H1 (cell line): ENCODE data around the gene NPIPB8. TPM values are rescaled to one million over a fixed set of nuclear protein-coding genes. Genes with fewer than 3 reads are reported as not detected.
"Not testable (repeated sequence)": the region's sequence is repeated elsewhere in the genome, so short reads cannot be mapped to it uniquely, and the experiment has no call there.

ENCODE experiments used
- CTCF ChIA-PET: fragments of 300-600 bp; sonication (Branson Sonifier 250); formaldehyde crosslinking; loops from one replicate; lab custom pipeline; 2021; ENCODE audit not compliant: partially characterized antibody; lab: Charles Lee
- POLR2A ChIA-PET: fragments of 300-600 bp; sonication (Branson Sonifier 250); formaldehyde crosslinking; loops from one replicate; lab custom pipeline; 2021; ENCODE audit warnings: inconsistent platforms; ENCODE audit not compliant: partially characterized antibody; lab: Charles Lee
- DNase-seq, 2 experiments: peaks; one replicate each; pipeline versions ENCODE4 v3.0.0 to v3.0.0-alpha.2; 2010 to 2022; ENCODE audit warnings: low spot score in 2 of 2, low read depth in 1 of 2, mixed read lengths in 1 of 2
- FAIRE-seq: peaks from 2 replicates; lab custom pipeline; 2011; peaks lifted over from hg19 to GRCh38; lab: Jason Lieb, UNC
- H2AFZ ChIP-seq: 2 replicates; pipeline ENCODE4 v1.8.1; 2012; ENCODE audit warnings: low read length, inconsistent platforms
- H2AK5ac ChIP-seq: 2 replicates; pipeline ENCODE4 v1.6.1; 2013; ENCODE audit warnings: low read depth, low read length
- H2BK120ac ChIP-seq: replicated peaks from 2 replicates; pipeline ENCODE3; 2013; ENCODE audit warnings: low read depth, low read length, inconsistent platforms
- H2BK12ac ChIP-seq: 2 replicates; pipeline ENCODE4 v1.6.1; 2013; ENCODE audit warnings: low read depth, low read length
- H2BK15ac ChIP-seq: 2 replicates; pipeline ENCODE4 v1.6.1; 2013; ENCODE audit warnings: low read length
- H2BK20ac ChIP-seq: 2 replicates; pipeline ENCODE4 v1.6.1; 2013; ENCODE audit warnings: low read length
- H2BK5ac ChIP-seq: 2 replicates; pipeline ENCODE4 v1.6.1; 2013; ENCODE audit warnings: low read depth, low read length
- H3K14ac ChIP-seq: 2 replicates; pipeline ENCODE4 v1.6.1; 2013; ENCODE audit warnings: inconsistent platforms; ENCODE audit not compliant: insufficient read length
- H3K18ac ChIP-seq: 2 replicates; pipeline ENCODE4 v1.6.1; 2013; ENCODE audit warnings: low read length; ENCODE audit errors: extremely low read depth
- H3K23ac ChIP-seq: 2 replicates; pipeline ENCODE4 v1.6.1; 2013; ENCODE audit warnings: inconsistent platforms; ENCODE audit not compliant: insufficient read length
- H3K23me2 ChIP-seq: 2 replicates; pipeline ENCODE4 v1.6.1; 2013; ENCODE audit warnings: low read depth, low read length
- H3K27ac ChIP-seq: 2 replicates; pipeline ENCODE4 v1.6.1; 2011; ENCODE audit warnings: low read depth, low read length, inconsistent platforms
- H3K27me3 ChIP-seq, 4 experiments: replicated peaks in 1 of 4; 1 replicate in 1 of 4; 2 replicates in 3 of 4; pipeline versions ENCODE4 v1.6.1 to v1.8.1; 2011 to 2013; ENCODE audit warnings: low read length in 3 of 4, mild to moderate bottlenecking in 3 of 4, inconsistent platforms in 2 of 4, mixed read lengths in 2 of 4, moderate library complexity in 1 of 4; ENCODE audit not compliant: control insufficient read depth in 3 of 4, insufficient read depth in 3 of 4; ENCODE audit errors: extremely low read depth in 1 of 4
- H3K36me3 ChIP-seq, 4 experiments: 2 replicates each; pipeline versions ENCODE4 v1.6.1 to v1.8.1; 2011 to 2013; ENCODE audit warnings: mild to moderate bottlenecking in 4 of 4, low read length in 3 of 4, moderate library complexity in 2 of 4, control low read depth in 1 of 4, inconsistent platforms in 1 of 4; ENCODE audit not compliant: insufficient read depth in 4 of 4, control insufficient read depth in 2 of 4
- H3K4ac ChIP-seq: replicated peaks from 2 replicates; pipeline ENCODE3; 2013; ENCODE audit warnings: low read length, low read depth, mixed read lengths, inconsistent platforms; ENCODE audit not compliant: insufficient read length
- H3K4me1 ChIP-seq, 4 experiments: replicated peaks in 1 of 4; 1 replicate in 1 of 4; 2 replicates in 3 of 4; pipeline versions ENCODE4 v1.6.1 to v1.8.1; 2011 to 2013; ENCODE audit warnings: low read length in 3 of 4, inconsistent platforms in 2 of 4, mixed read lengths in 1 of 4; ENCODE audit not compliant: insufficient read depth in 4 of 4, control insufficient read depth in 3 of 4
- H3K4me2 ChIP-seq, 2 experiments: 2 replicates each; pipeline versions ENCODE4 v1.6.1 to v1.8.1; 2011 to 2013; ENCODE audit warnings: low read depth in 2 of 2, low read length in 2 of 2, control low read depth in 1 of 2, inconsistent platforms in 1 of 2, mild to moderate bottlenecking in 1 of 2; ENCODE audit not compliant: insufficient read depth in 1 of 2
- H3K4me3 ChIP-seq, 4 experiments: fragments of 200-600, 300-600 bp in 1 of 4; sonication (generic), shearing (Covaris generic), sonication (Bioruptor Twin) in 1 of 4; 2 replicates each; pipeline versions ENCODE4 v1.5.1 to v1.8.1; 2011 to 2016; ENCODE audit warnings: low read length in 4 of 4, low read depth in 3 of 4, control low read depth in 2 of 4, inconsistent platforms in 2 of 4, mild to moderate bottlenecking in 2 of 4, mixed read lengths in 1 of 4, moderate library complexity in 1 of 4; ENCODE audit not compliant: insufficient read depth in 2 of 4; ENCODE audit errors: extremely low read depth in 1 of 4
- H3K56ac ChIP-seq: replicated peaks from 2 replicates; pipeline ENCODE3; 2013; ENCODE audit warnings: low read depth, mild to moderate bottlenecking, mixed read lengths, low read length, inconsistent platforms; ENCODE audit not compliant: insufficient read length
- H3K79me1 ChIP-seq: 2 replicates; pipeline ENCODE4 v1.6.1; 2013; ENCODE audit warnings: low read depth, low read length, control low read depth
- H3K79me2 ChIP-seq, 2 experiments: 2 replicates each; pipeline versions ENCODE4 v1.6.1 to v1.8.1; 2012 to 2013; ENCODE audit warnings: low read length in 2 of 2, mild to moderate bottlenecking in 2 of 2, inconsistent platforms in 1 of 2; ENCODE audit not compliant: insufficient read depth in 2 of 2, control insufficient read depth in 1 of 2
- H3K9ac ChIP-seq, 4 experiments: replicated peaks in 1 of 4; 1 replicate in 1 of 4; 2 replicates in 3 of 4; pipeline versions ENCODE4 v1.6.1 to v1.8.1; 2011 to 2013; ENCODE audit warnings: low read depth in 3 of 4, low read length in 3 of 4, control low read depth in 2 of 4, mild to moderate bottlenecking in 2 of 4, moderate library complexity in 2 of 4, inconsistent platforms in 1 of 4; ENCODE audit errors: extremely low read depth in 1 of 4
- H3K9me3 ChIP-seq, 2 experiments: 2 replicates each; pipeline versions ENCODE4 v1.6.1 to v1.8.1; 2012 to 2013; ENCODE audit warnings: mild to moderate bottlenecking in 2 of 2, moderate library complexity in 2 of 2, control low read depth in 1 of 2, inconsistent platforms in 1 of 2, low read depth in 1 of 2, low read length in 1 of 2, mixed read lengths in 1 of 2; ENCODE audit not compliant: insufficient read depth in 2 of 2
- H4K20me1 ChIP-seq, 2 experiments: replicated peaks in 1 of 2; 2 replicates each; pipeline versions ENCODE3 to v1.8.1; 2011 to 2013; ENCODE audit warnings: inconsistent platforms in 2 of 2, low read length in 2 of 2, mild to moderate bottlenecking in 1 of 2; ENCODE audit not compliant: insufficient read depth in 2 of 2, control insufficient read depth in 1 of 2
- H4K5ac ChIP-seq: 2 replicates; pipeline ENCODE4 v1.6.1; 2013; ENCODE audit warnings: low read length, low read depth, mixed read lengths, inconsistent platforms; ENCODE audit not compliant: insufficient read length
- H4K8ac ChIP-seq: 2 replicates; pipeline ENCODE4 v1.8.0; 2013; ENCODE audit warnings: mild to moderate bottlenecking, moderate library complexity, low read length, inconsistent platforms; ENCODE audit not compliant: insufficient read depth; ENCODE audit errors: extremely low read depth
- H4K91ac ChIP-seq: replicated peaks from 2 replicates; pipeline ENCODE3; 2013; ENCODE audit warnings: low read length, mixed read lengths, inconsistent platforms; ENCODE audit not compliant: insufficient read length
- CBX8 ChIP-seq: fragments of 300-800, 300-1000 bp; sonication (generic); IDR thresholded peaks from 2 replicates; pipeline ENCODE4 v1.7.1; 2016; ENCODE audit warnings: low read depth, low read length, borderline replicate concordance
- EP300 ChIP-seq, 2 experiments: IDR thresholded peaks; 1 replicate in 1 of 2; 2 replicates in 1 of 2; pipeline ENCODE4 v1.6.1; 2011 to 2012; ENCODE audit warnings: low read depth in 2 of 2, low read length in 2 of 2, mild to moderate bottlenecking in 2 of 2, borderline replicate concordance in 1 of 2, inconsistent platforms in 1 of 2, moderate library complexity in 1 of 2
- EZH2 ChIP-seq: fragments of 200-600 bp; sonication (generic); IDR thresholded peaks from 2 replicates; pipeline ENCODE4 v1.7.1; 2012; ENCODE audit warnings: low read depth, mild to moderate bottlenecking, moderate library complexity, low read length, inconsistent platforms; ENCODE audit not compliant: severe bottlenecking
- MAX ChIP-seq: IDR thresholded peaks from 2 replicates; pipeline ENCODE4 v1.6.1; 2012; ENCODE audit warnings: inconsistent platforms
- NANOG ChIP-seq: IDR thresholded peaks from 2 replicates; pipeline ENCODE4 v1.6.1; 2011; ENCODE audit warnings: low read length, low read depth, mild to moderate bottlenecking, inconsistent platforms; ENCODE audit not compliant: insufficient read depth, poor library complexity, severe bottlenecking
- USF2 ChIP-seq: IDR thresholded peaks from 2 replicates; pipeline ENCODE4 v1.6.1; 2011; ENCODE audit warnings: low read length, improper control_type of control experiment
- WGBS, 2 experiments: shearing (Covaris generic) in 1 of 2; methylation state at CpG; one replicate each; pipeline versions ENCODE4 v1.1.6 to v1.1.7; 2013 to 2015; ENCODE audit warnings: low lambda C conversion rate in 2 of 2, mixed read lengths in 2 of 2, inconsistent platforms in 1 of 2, low coverage in 1 of 2, missing lambda C conversion rate in 1 of 2; ENCODE audit not compliant: insufficient replicate concordance in 2 of 2, insufficient coverage in 1 of 2, insufficient read length in 1 of 2; ENCODE audit errors: extremely low coverage in 1 of 2, missing lambda C conversion rate in 1 of 2; 5-methylcytosine and 5-hydroxymethylcytosine counted together
- polyA plus RNA-seq, 7 experiments: library from polyadenylated mRNA; depleted of rRNA in 3 of 7; stranded (reverse) in 5 of 7; unstranded in 2 of 7; fragments of >200 nt in 5 of 7; fragments of 200-250 nt in 2 of 7; gene quantifications; 1 replicate in 5 of 7; 2 replicates in 1 of 7; 4 replicates in 1 of 7; pipeline versions ENCODE4 v1.2.1 to v1.2.3, GENCODE V29; 2011 to 2013; ENCODE audit warnings: missing spikeins in 2 of 7, mixed read lengths in 2 of 7
- total RNA-seq: library from RNA; stranded (reverse); fragmentation: NEBNext Ultra II Directional; extraction: Animal tissue kit (Norgen Biotek cat#: 25700); gene quantifications from 2 replicates; pipeline ENCODE4 v1.2.1, GENCODE V29; 2021

NPIPB8 gene
- total and polyA plus RNA-seq, 2 of the 8 experiments (the other 6 are each of a cell fraction or from before 2014, with no cell fraction given) = 0.05 TPM; not detected in 1

GRCh38 chr16:28607116-28607623 is 30.7 kb upstream of the NPIPB8 start (continued):
- TF ChIP-seq EZH2 (no peak), CBX8 (no peak), USF2 (no peak), EP300 (IDR thresholded peaks at IDR 0.05; ENCODE audit: borderline replicate concordance in 1 of 2, low read depth in 2 of 2, low read length in 2 of 2) (no peak), MAX (no peak), NANOG (no peak)

GRCh38 chr16:28607681-28608495 is 30.0 kb upstream of the NPIPB8 start:
- H4K20me1 ChIP-seq, H2BK15ac ChIP-seq: not testable (repeated sequence)
- CTCF ChIA-PET = interaction anchor here (0.8 to 1.0 kb wide), 2 partner anchors 9 to 17 kb away, joined by 3 read pairs; no protein-coding TSS in a partner anchor

More at GRCh38 chr16:28607681-28608495, 30.0 kb upstream of the NPIPB8 start:
- not testable (repeated sequence) for H2BK12ac ChIP-seq, H2AFZ ChIP-seq, H2BK5ac ChIP-seq, H3K9me3 ChIP-seq, H3K56ac ChIP-seq, DNase-seq, H2BK120ac ChIP-seq, H3K9ac ChIP-seq, H3K79me1 ChIP-seq, H3K23ac ChIP-seq, H4K91ac ChIP-seq, H3K4me3 ChIP-seq, H2AK5ac ChIP-seq, H4K5ac ChIP-seq, H3K36me3 ChIP-seq, H3K4me2 ChIP-seq, H4K8ac ChIP-seq, H2BK20ac ChIP-seq, H3K4ac ChIP-seq, H3K18ac ChIP-seq, H3K27me3 ChIP-seq, H3K23me2 ChIP-seq, H3K79me2 ChIP-seq, FAIRE-seq, H3K27ac ChIP-seq, H3K14ac ChIP-seq
- POLR2A ChIA-PET = interaction anchor here (0.6 kb wide), 1 partner anchor 533 kb away, joined by 3 read pairs; no protein-coding TSS in a partner anchor
- H3K4me1 ChIP-seq = peaks cover 0 to 16% (median 6%) of the 10 kb centered on the region in 4 experiments; a peak in 3 of 7 replicates
- 89% methylated on average over 8 of the region's 10 CpGs; no CpG with 5 or more reads in 1 of the 2 experiments for WGBS, 2 experiments
